Measurements from ENCODE around the gene TULP4. TPM values are rescaled to one million over a fixed set of nuclear protein-coding genes. Genes with fewer than 3 reads are reported as not detected.

Gene TULP4
- total and polyA plus RNA-seq, 2 of the 8 experiments (the other 6 are each of a cell fraction or from before 2014, with no cell fraction given): 7.7 to 51.6 TPM

GRCh38 chr6:158278004-158278403 lies 34.3 kb upstream of the TULP4 start (continued):
- TF ChIP-seq GABPA (IDR thresholded peaks at IDR 0.05; ENCODE audit: borderline replicate concordance, insufficient read depth, low read length) (no peak), YY1 (IDR thresholded peaks at IDR 0.05; ENCODE audit: low read depth, low read length) (no peak)
